Measurements from ENCODE around the gene TEAD2.

Gene TEAD2

DNA sequence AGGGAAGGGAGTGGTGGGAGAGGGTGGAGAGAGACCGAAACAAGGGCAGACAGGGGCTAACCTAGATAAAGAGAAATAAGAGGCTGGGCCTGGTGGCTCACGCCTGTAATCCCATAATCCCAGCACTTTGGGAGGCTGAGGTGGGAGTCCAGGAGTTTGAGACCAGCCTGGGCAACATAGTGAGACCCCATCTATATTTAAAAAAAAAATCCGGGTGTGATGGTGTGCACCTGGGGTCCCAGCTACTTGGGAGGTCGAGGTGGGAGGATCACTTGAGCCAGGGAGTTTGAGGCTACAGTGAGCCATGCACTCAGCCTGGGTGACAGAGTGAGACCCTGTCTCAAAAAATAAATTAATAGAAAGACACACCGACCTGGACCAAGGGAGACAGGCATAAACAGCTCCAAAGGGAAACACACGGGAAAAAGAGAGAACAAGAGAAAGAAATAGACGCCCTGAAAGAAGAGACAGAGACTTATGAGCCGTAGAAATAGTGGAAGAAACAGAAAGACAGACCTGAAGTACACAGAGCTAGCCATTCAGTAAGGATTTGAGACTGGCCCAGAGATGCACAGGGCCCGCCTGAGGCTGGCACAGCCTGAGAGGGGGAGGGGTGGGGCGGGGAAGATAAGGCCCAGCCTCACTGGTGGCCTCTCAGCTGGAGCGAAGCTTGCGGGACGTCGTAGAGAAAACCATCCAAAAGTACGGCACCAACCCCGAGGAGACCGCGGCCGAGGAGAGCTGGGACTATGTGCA lies 24.8 kb downstream of the TEAD2 start:
- TF ChIP-seq RAD21 (IDR thresholded peaks at IDR 0.05; ENCODE audit: low read depth) (no peak), EP300 (IDR thresholded peaks at IDR 0.05; ENCODE audit: borderline replicate concordance) (no peak), NFIC (IDR thresholded peaks at IDR 0.05) (no peak), YY1 (IDR thresholded peaks at IDR 0.05; ENCODE audit: low read depth) (no peak), CEBPB (IDR thresholded peaks at IDR 0.05) (no peak), EGR1 (IDR thresholded peaks at IDR 0.05) (no peak), TCF12 (IDR thresholded peaks at IDR 0.05; ENCODE audit: low read depth) (no peak), CREB1 (IDR thresholded peaks at IDR 0.05; ENCODE audit: low read depth) (no peak), MAX (IDR thresholded peaks at IDR 0.05) (no peak)
- TF ChIP-seq, protein P1, sequence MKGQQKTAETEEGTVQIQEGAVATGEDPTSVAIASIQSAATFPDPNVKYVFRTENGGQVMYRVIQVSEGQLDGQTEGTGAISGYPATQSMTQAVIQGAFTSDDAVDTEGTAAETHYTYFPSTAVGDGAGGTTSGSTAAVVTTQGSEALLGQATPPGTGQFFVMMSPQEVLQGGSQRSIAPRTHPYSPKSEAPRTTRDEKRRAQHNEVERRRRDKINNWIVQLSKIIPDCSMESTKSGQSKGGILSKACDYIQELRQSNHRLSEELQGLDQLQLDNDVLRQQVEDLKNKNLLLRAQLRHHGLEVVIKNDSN (IDR thresholded peaks at IDR 0.05): no peak
- TF ChIP-seq, protein P2, sequence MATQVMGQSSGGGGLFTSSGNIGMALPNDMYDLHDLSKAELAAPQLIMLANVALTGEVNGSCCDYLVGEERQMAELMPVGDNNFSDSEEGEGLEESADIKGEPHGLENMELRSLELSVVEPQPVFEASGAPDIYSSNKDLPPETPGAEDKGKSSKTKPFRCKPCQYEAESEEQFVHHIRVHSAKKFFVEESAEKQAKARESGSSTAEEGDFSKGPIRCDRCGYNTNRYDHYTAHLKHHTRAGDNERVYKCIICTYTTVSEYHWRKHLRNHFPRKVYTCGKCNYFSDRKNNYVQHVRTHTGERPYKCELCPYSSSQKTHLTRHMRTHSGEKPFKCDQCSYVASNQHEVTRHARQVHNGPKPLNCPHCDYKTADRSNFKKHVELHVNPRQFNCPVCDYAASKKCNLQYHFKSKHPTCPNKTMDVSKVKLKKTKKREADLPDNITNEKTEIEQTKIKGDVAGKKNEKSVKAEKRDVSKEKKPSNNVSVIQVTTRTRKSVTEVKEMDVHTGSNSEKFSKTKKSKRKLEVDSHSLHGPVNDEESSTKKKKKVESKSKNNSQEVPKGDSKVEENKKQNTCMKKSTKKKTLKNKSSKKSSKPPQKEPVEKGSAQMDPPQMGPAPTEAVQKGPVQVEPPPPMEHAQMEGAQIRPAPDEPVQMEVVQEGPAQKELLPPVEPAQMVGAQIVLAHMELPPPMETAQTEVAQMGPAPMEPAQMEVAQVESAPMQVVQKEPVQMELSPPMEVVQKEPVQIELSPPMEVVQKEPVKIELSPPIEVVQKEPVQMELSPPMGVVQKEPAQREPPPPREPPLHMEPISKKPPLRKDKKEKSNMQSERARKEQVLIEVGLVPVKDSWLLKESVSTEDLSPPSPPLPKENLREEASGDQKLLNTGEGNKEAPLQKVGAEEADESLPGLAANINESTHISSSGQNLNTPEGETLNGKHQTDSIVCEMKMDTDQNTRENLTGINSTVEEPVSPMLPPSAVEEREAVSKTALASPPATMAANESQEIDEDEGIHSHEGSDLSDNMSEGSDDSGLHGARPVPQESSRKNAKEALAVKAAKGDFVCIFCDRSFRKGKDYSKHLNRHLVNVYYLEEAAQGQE (IDR thresholded peaks at IDR 0.05; ENCODE audit: low read depth): no peak

DNA sequence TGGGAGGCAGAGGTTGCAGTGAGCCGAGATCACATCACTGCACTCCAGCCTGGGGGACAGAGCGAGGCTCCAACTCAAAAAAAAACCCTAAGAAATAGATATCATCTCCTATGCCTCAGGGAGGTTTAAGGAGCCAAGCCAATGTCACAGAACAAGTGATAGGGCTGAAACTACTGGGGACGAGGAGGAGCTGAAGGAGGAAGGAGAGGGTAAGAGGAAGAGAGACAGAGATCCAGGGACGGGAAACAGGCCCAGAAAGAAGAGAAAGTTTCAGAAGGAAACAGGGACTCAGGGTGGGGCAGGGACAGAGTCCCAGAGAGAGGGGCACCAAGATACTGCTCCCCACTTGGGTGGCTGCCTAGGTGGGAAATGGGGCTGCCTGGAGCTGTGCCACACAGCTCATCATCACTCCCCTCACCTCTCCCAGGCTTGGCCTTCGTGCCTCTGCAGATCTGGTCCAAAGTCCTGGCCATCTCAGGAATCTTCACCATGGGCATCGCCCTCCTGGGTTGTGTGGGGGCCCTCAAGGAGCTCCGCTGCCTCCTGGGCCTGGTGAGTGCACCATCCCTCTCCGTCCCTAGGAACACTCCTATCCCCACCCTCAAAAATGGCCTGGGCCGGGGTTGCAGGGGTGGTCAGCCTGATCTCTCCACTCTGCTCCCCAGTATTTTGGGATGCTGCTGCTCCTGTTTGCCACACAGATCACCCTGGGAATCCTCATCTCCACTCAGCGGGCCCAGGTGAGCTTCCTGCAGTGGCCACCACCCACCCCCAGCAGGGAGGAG lies 25.5 kb downstream of the TEAD2 start:
- TF ChIP-seq RAD21 (IDR thresholded peaks at IDR 0.05; ENCODE audit: low read depth): no peak
- no peak for TF ChIP-seq YY1 (IDR thresholded peaks at IDR 0.05; ENCODE audit: low read depth)
- no peak for TF ChIP-seq CREB1 (IDR thresholded peaks at IDR 0.05; ENCODE audit: low read depth)
- no peak for TF ChIP-seq CEBPB (IDR thresholded peaks at IDR 0.05)

DNA sequence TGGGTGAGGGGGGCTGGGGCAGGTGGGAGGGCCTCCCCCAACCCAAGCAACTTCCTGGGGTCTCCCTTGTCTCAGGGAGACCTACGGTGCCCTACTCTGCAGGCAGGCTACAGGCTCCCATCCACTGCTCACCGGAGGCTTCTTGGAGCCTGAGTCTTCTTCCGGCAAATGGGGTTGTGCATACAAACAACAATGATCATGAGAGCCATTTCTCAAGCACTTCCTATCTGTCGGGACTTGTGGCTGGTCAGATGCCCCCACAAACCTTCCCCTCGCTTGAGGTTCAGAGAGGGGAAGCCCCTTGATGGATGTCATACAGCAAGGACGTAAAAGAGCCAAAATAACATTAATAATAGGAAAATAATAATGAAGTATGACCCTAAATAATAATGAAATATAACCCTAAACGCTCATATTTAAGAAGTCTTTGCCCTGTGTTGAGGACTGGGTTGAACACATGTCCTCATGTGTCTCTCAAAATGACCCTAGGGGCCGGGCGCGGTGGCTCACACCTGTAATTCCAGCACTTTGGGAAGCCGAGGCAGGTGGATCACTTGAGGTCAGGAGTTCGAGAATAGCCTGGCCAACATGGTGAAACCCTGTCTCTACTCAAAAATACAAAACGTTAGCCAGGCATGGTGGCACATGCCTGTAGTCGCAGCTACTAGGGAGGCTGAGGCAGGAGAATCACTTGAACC lies 26.3 kb downstream of the TEAD2 start:
- no peak for TF ChIP-seq CREB1 (IDR thresholded peaks at IDR 0.05; ENCODE audit: low read depth)
- no peak for TF ChIP-seq ZBTB7A (IDR thresholded peaks at IDR 0.05; ENCODE audit: low read depth)
- TF ChIP-seq CEBPB (IDR thresholded peaks at IDR 0.05): no peak
- TF ChIP-seq, protein P2 (IDR thresholded peaks at IDR 0.05; ENCODE audit: low read depth): no peak

DNA sequence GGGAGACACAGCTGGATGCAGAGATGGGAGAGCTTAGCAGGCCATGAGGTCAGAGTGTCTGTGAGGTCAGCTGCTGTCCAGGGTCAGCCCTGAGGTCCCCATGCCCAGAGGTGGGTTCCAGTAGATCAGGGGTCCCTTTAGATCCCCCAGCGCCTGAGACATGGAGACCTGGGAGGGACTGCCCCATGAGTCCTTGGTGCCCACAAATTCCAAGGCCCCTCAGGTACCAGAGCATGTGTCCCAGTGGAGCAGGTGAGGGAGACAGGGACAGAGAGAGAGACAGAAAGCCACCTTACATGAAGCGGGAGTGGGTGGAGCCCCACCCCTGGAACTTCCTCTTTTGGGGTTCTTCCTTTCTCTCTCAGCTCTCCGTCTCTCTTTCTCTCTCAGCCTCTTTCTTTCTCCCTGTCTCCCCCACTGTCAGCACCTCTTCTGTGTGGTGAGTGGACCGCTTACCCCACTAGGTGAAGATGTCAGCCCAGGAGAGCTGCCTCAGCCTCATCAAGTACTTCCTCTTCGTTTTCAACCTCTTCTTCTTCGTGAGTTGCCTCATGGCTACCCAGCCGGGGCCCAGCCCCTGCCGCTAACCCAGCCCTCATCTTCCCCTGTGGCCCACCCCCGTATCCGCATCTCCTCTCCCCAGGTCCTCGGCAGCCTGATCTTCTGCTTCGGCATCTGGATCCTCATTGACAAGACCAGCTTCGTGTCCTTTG lies 27.0 kb downstream of the TEAD2 start, which contains the start of gene CD37:
TSS of gene CD37 (plus strand) at position 336 of the 713 bp plus-strand sequence. CDS start at position 471, 135 bp downstream.
- no peak for TF ChIP-seq FOXM1 (IDR thresholded peaks at IDR 0.05; ENCODE audit: borderline replicate concordance, low read depth)
- TF ChIP-seq YY1 (IDR thresholded peaks at IDR 0.05; ENCODE audit: low read depth): no peak
- TF ChIP-seq ZBTB7A (IDR thresholded peaks at IDR 0.05; ENCODE audit: low read depth): no peak
- TF ChIP-seq TAF1 (IDR thresholded peaks at IDR 0.05; ENCODE audit: low read depth): no peak
- no peak for TF ChIP-seq EP300 (IDR thresholded peaks at IDR 0.05; ENCODE audit: borderline replicate concordance)
- TF ChIP-seq MAX (IDR thresholded peaks at IDR 0.05): no peak
- TF ChIP-seq NFIC (IDR thresholded peaks at IDR 0.05): no peak
- no peak for TF ChIP-seq RAD21 (IDR thresholded peaks at IDR 0.05; ENCODE audit: low read depth)
- TF ChIP-seq, protein P2 (IDR thresholded peaks at IDR 0.05; ENCODE audit: low read depth): no peak
